DMS53 treated with DMSO at 0.1 percent for 48 hours (cell line): ENCODE data around the gene COL16A1.

Source experiments
- DNase-seq: peaks from one replicate; lab custom pipeline; 2025; ENCODE audit not compliant: unreplicated experiment; lab: John Stamatoyannopoulos, UW

Gene COL16A1

GRCh38 chr1:31733389-31734219, 29.8 kb upstream of the COL16A1 start:
- DNase-seq: no peak

- DNase-seq: no peak
Observed at GRCh38 chr1:31732751-31733289, 29.0 kb upstream of the COL16A1 start.

- DNase-seq: no peak
Observed at GRCh38 chr1:31732343-31732742, 28.5 kb upstream of the COL16A1 start.

GRCh38 chr1:31731049-31731565, 27.3 kb upstream of the COL16A1 start:
- DNase-seq: no peak

- no peak for DNase-seq
Observed at GRCh38 chr1:31730336-31731048, 26.7 kb upstream of the COL16A1 start.

- DNase-seq: no peak
Observed at GRCh38 chr1:31727849-31728248, 24.0 kb upstream of the COL16A1 start.

GRCh38 chr1:31727195-31727594, 23.4 kb upstream of the COL16A1 start:
- no peak for DNase-seq

- DNase-seq: no peak
Observed at GRCh38 chr1:31726715-31727114, 22.9 kb upstream of the COL16A1 start.

- DNase-seq: no peak
Observed at GRCh38 chr1:31725777-31726535, 22.1 kb upstream of the COL16A1 start.

GRCh38 chr1:31725134-31725533, 21.3 kb upstream of the COL16A1 start:
- DNase-seq: no peak

- DNase-seq: no peak
Observed at GRCh38 chr1:31723828-31724359, 20.1 kb upstream of the COL16A1 start.

- no peak for DNase-seq
Observed at GRCh38 chr1:31718327-31718897, 14.6 kb upstream of the COL16A1 start.

GRCh38 chr1:31717341-31717740, 13.5 kb upstream of the COL16A1 start:
- DNase-seq: no peak

GRCh38 chr1:31715873-31716220, 12.0 kb upstream of the COL16A1 start:
- DNase-seq: peak; percentile 57

- peak; percentile 89 for DNase-seq
Observed at GRCh38 chr1:31715087-31715872, 11.5 kb upstream of the COL16A1 start.

GRCh38 chr1:31714442-31715086, 10.7 kb upstream of the COL16A1 start:
- DNase-seq: peak; percentile 24

GRCh38 chr1:31712630-31713029, 8.8 kb upstream of the COL16A1 start:
- DNase-seq: no peak

- DNase-seq: no peak
Observed at GRCh38 chr1:31712068-31712467, 8.3 kb upstream of the COL16A1 start.

GRCh38 chr1:31708324-31708723, 4.5 kb upstream of the COL16A1 start:
- DNase-seq: no peak
